Measurements from ENCODE around the gene GRAP.
"Not testable (repeated sequence)": the region's sequence is repeated elsewhere in the genome, so short reads cannot be mapped to it uniquely, and the experiment has no call there.

- not testable (repeated sequence) for TF ChIP-seq CTCF (conservative IDR thresholded peaks at IDR 0.05; ENCODE audit: low read depth, low read length); EZH2 (IDR thresholded peaks at IDR 0.05; ENCODE audit: borderline replicate concordance, low read depth, low read length, poor library complexity, severe bottlenecking)
These were observed 10.6 kb downstream of the GRAP start for GRCh38 chr17:19036186-19036585.
